GM12878 (cell line): Measurements from ENCODE around the gene SMIM1. TPM values are rescaled to one million over a fixed set of nuclear protein-coding genes. Genes with fewer than 3 reads are reported as not detected.

Experiments used
- ATAC-seq: fragments of 200-7000 bp; cut with Tn5 transposase; 3 replicates; pipeline ENCODE4 v1.9.1; 2020; ENCODE audit warnings: mild to moderate bottlenecking, moderate library complexity
- BruUV-seq: library from RNA; stranded (reverse); fragments of 400-500 nt; replicated peaks from 2 replicates; lab custom pipeline; 2021; lab: Mats Ljungman, UMichigan
- CTCF ChIA-PET: fragments of 300-600 bp; sonication (Branson Sonifier 250); formaldehyde crosslinking; extraction: SDS; loops from one replicate; lab custom pipeline; 2021; ENCODE audit warnings: inconsistent platforms; lab: Yijun Ruan, JAX
- POLR2A ChIA-PET: fragments of 350-600 bp; formaldehyde crosslinking; extraction: SDS; loops from one replicate; lab custom pipeline; 2021; ENCODE audit warnings: inconsistent platforms; lab: Charles Lee
- RAD21 ChIA-PET: fragments of 300-600 bp; sonication (Branson Sonifier 250); formaldehyde crosslinking; loops from one replicate; lab custom pipeline; 2023; ENCODE audit warnings: antibody characterized with exemption; ENCODE audit not compliant: unreplicated experiment; lab: Charles Lee
- SMC1A ChIA-PET: fragments of 300-600 bp; sonication (Branson Sonifier 250); formaldehyde crosslinking; loops from one replicate; lab custom pipeline; 2023; ENCODE audit not compliant: unreplicated experiment, uncharacterized antibody; lab: Charles Lee
- DNase-seq: peaks from one replicate; pipeline ENCODE4 v3.0.0-alpha.2; 2011; ENCODE audit warnings: low read depth, low spot score
- FAIRE-seq: peaks from 3 replicates; lab custom pipeline; 2011; peaks lifted over from hg19 to GRCh38; lab: Jason Lieb, UNC
- H2AFZ ChIP-seq: 2 replicates; pipeline ENCODE4 v1.6.0; 2011; ENCODE audit warnings: low read depth, low read length, control low read depth; ENCODE audit not compliant: control insufficient read depth
- H3K27ac ChIP-seq: 2 replicates; pipeline ENCODE4 v1.5.1; 2011; ENCODE audit warnings: control low read depth; ENCODE audit not compliant: control insufficient read depth, insufficient read depth
- H3K27me3 ChIP-seq, 2 experiments: replicated peaks in 1 of 2; 2 replicates each; pipeline versions ENCODE4 v1.6.0 to v1.6.1; 2011; ENCODE audit warnings: low read length in 1 of 2; ENCODE audit not compliant: control insufficient read depth in 2 of 2, insufficient read depth in 2 of 2
- H3K36me3 ChIP-seq, 2 experiments: 2 replicates each; pipeline ENCODE4 v1.5.1; 2011; ENCODE audit warnings: low read length in 1 of 2; ENCODE audit not compliant: control insufficient read depth in 2 of 2, insufficient read depth in 2 of 2
- H3K4me1 ChIP-seq: 2 replicates; pipeline ENCODE4 v1.6.1; 2011; ENCODE audit warnings: mild to moderate bottlenecking, low read length, moderate library complexity, mixed read lengths; ENCODE audit not compliant: control insufficient read depth, insufficient read depth
- H3K4me2 ChIP-seq: 2 replicates; pipeline ENCODE4 v1.6.0; 2011; ENCODE audit warnings: control low read depth; ENCODE audit not compliant: control insufficient read depth, insufficient read depth
- H3K4me3 ChIP-seq: fragments of 200-600 bp; sonication (generic); 2 replicates; pipeline ENCODE4 v1.5.1; 2016
- H3K79me2 ChIP-seq: 2 replicates; pipeline ENCODE4 v1.6.0; 2011; ENCODE audit warnings: low read length; ENCODE audit not compliant: control insufficient read depth, insufficient read depth
- H3K9ac ChIP-seq: 2 replicates; pipeline ENCODE4 v1.8.0; 2011; ENCODE audit warnings: low read length, control low read depth, mixed read lengths; ENCODE audit not compliant: control insufficient read depth, insufficient read depth
- H3K9me3 ChIP-seq: replicated peaks from 3 replicates; pipeline ENCODE4 v1.5.1; 2011; ENCODE audit warnings: mild to moderate bottlenecking, low read length; ENCODE audit not compliant: control insufficient read depth, insufficient read depth
- H4K20me1 ChIP-seq: 2 replicates; pipeline ENCODE4 v1.6.0; 2011; ENCODE audit not compliant: control insufficient read depth, insufficient read depth
- ASH2L ChIP-seq: fragments of 300-600, 200-600 bp; sonication (generic); IDR thresholded peaks from 2 replicates; pipeline ENCODE4 v1.6.1; 2017; ENCODE audit warnings: low read depth, mild to moderate bottlenecking, borderline replicate concordance
- CBFB ChIP-seq: IDR thresholded peaks from 2 replicates; pipeline ENCODE4 v1.6.1; 2016; ENCODE audit warnings: antibody characterized with exemption, low read depth
- CHD4 ChIP-seq: fragments of 200-600 bp; sonication (generic); IDR thresholded peaks from 2 replicates; pipeline ENCODE4 v1.6.1; 2016; ENCODE audit warnings: mild to moderate bottlenecking
- ETV6 ChIP-seq, 2 experiments: fragments of 450-650 bp in 1 of 2; IDR thresholded peaks in 1 of 2; conservative IDR thresholded peaks in 1 of 2; 2 replicates each; pipeline ENCODE4 v1.6.1; 2014; ENCODE audit warnings: antibody characterized with exemption in 1 of 2, borderline replicate concordance in 1 of 2, low read depth in 1 of 2, mild to moderate bottlenecking in 1 of 2, moderate library complexity in 1 of 2
- IKZF1 ChIP-seq: fragments of 450-650 bp; conservative IDR thresholded peaks from 2 replicates; pipeline ENCODE4 v1.6.1; 2017; ENCODE audit warnings: antibody characterized with exemption, mild to moderate bottlenecking
- MTA2 ChIP-seq: fragments of 450-650 bp; IDR thresholded peaks from 2 replicates; pipeline ENCODE4 v1.6.1; 2016; ENCODE audit warnings: low read depth, mild to moderate bottlenecking, moderate library complexity
- MTA3 ChIP-seq: IDR thresholded peaks from 2 replicates; pipeline ENCODE4 v1.6.1; 2012; ENCODE audit warnings: low read length, inconsistent platforms, borderline replicate concordance
- MXI1 ChIP-seq: fragments of 150-350 bp; IDR thresholded peaks from 2 replicates; pipeline ENCODE4 v1.6.1; 2011; ENCODE audit warnings: low read depth, mild to moderate bottlenecking, inconsistent platforms, low read length, improper control_type of control experiment
- RFX5 ChIP-seq: IDR thresholded peaks from 2 replicates; pipeline ENCODE4 v1.6.1; 2011; ENCODE audit warnings: low read depth, low read length, improper control_type of control experiment
- STAT1 ChIP-seq: fragments of 450-650 bp; conservative IDR thresholded peaks from 2 replicates; pipeline ENCODE4 v1.6.1; 2014; ENCODE audit warnings: antibody characterized with exemption, mild to moderate bottlenecking
- TCF3 ChIP-seq: IDR thresholded peaks from 2 replicates; pipeline ENCODE4 v1.6.1; 2012; ENCODE audit warnings: low read depth, mild to moderate bottlenecking, low read length, borderline replicate concordance; ENCODE audit not compliant: insufficient read depth
- YBX1 ChIP-seq: fragments of 450-650 bp; IDR thresholded peaks from 2 replicates; pipeline ENCODE4 v1.6.1; 2016; ENCODE audit warnings: antibody characterized with exemption
- WGBS: methylation state at CpG from one replicate; pipeline ENCODE4 v1.1.6; 2016; ENCODE audit warnings: low lambda C conversion rate; ENCODE audit not compliant: insufficient replicate concordance, insufficient coverage; ENCODE audit errors: missing lambda C conversion rate; 5-methylcytosine and 5-hydroxymethylcytosine counted together
- in situ Hi-C: fragments of 300-500 bp; cut with MboI; formaldehyde crosslinking; loops from 9 replicates; pipeline ENCODE4 v1.14.3; 2018; ENCODE audit warnings: mixed read lengths
- intact Hi-C: fragments of 100-400 bp; cut with micrococcal nuclease; formaldehyde crosslinking; loops from one replicate; pipeline ENCODE4 v1.14.2; 2022; ENCODE audit not compliant: unreplicated experiment
- polyA plus RNA-seq, 11 experiments: library from polyadenylated mRNA; depleted of rRNA in 4 of 11; unstranded in 6 of 11; stranded (reverse) in 5 of 11; fragments of >200 nt; fragmentation: Nextera tagmentation in 4 of 11; fragmentation: Illumina TruSeq in 1 of 11; extraction: Ambion mirVana in 4 of 11; extraction: Trizol in 1 of 11; gene quantifications; 1 replicate in 1 of 11; 2 replicates in 10 of 11; pipeline versions ENCODE4 v1.2.1 to v1.2.3, GENCODE V29; 2011 to 2016; ENCODE audit warnings: inconsistent platforms in 2 of 11, missing spikeins in 2 of 11, low read depth in 1 of 11
- total RNA-seq, 4 experiments: library from RNA; depleted of rRNA in 3 of 4; stranded (reverse); fragments of >200 nt in 3 of 4; fragmentation: Illumina TruSeq in 1 of 4; extraction: Trizol in 1 of 4; gene quantifications; 2 replicates each; pipeline versions ENCODE4 v1.2.1 to v1.2.3, GENCODE V29; 2013 to 2021
- TF ChIP-seq, protein P1 (sequence below), 3 experiments: IDR thresholded peaks in 2 of 3; conservative IDR thresholded peaks in 1 of 3; 2 replicates each; pipeline ENCODE4 v1.5.1; 2011; ENCODE audit warnings: low read depth in 3 of 3, low read length in 3 of 3, mild to moderate bottlenecking in 3 of 3, control low read depth in 2 of 3, moderate library complexity in 2 of 3, inconsistent platforms in 1 of 3, mixed read lengths in 1 of 3; ENCODE audit not compliant: control insufficient read depth in 2 of 3, insufficient read depth in 1 of 3; ENCODE audit errors: extremely low read depth in 1 of 3
- TF ChIP-seq, protein P2 (sequence below): IDR thresholded peaks from 2 replicates; pipeline ENCODE4 v1.6.1; 2011; ENCODE audit warnings: low read depth, mild to moderate bottlenecking, low read length, moderate library complexity, borderline replicate concordance; ENCODE audit errors: extremely low read depth
- TF ChIP-seq, protein P3 (sequence below): fragments of 150-350 bp; IDR thresholded peaks from 2 replicates; pipeline ENCODE4 v1.6.1; 2016; ENCODE audit warnings: low read depth, low read length
- TF ChIP-seq, protein P4 (sequence below): IDR thresholded peaks from 2 replicates; pipeline ENCODE4 v1.6.1; 2011; ENCODE audit warnings: borderline replicate concordance, low read depth, mild to moderate bottlenecking, moderate library complexity, low read length; ENCODE audit not compliant: insufficient read depth, poor library complexity, severe bottlenecking

Gene SMIM1
- total and polyA plus RNA-seq, 10 of the 15 experiments (the other 5 are each of a cell fraction or from before 2014, with no cell fraction given) = 0.30 to 0.37 TPM; not detected in 8

DNA sequence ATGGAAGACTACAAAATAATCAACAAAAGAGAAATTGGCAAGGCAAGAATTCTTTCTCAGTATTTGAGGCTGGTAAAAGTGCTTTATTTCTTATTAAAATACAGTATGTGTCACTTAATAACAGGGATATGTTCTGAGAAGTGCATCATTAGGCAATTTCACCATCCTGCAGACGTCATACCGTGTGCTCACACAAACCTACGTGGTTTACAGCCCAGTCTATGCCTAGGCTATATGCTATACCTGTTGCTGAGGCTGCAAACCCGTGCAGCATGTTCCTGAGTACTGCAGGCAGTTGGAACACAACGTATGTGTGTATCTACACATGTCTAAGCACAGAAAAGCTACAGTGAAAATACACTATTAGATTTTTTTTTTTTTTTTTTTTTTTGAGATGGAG, 23.0 kb upstream of the SMIM1 start:
- ChIA-PET SMC1A (no interaction called here), POLR2A (interaction anchor here (0.6 kb wide), 1 partner anchor 104 kb away, joined by 4 read pairs; no protein-coding TSS in a partner anchor), CTCF (no interaction called here), RAD21 (no interaction called here)
- 17% methylated on average over 5 of the region's 5 CpGs for whole genome bisulfite sequencing
- no peaks in the 10 kb centered on the region for H3K27me3 ChIP-seq
- BruUV-seq = no TSS peak
- no peak overlapping the region for H3K4me2 ChIP-seq
- no peak overlapping the region for H3K27ac ChIP-seq
- H3K4me3 ChIP-seq = no peak overlapping the region
- FAIRE-seq (no peak), DNase-seq (no peak), ATAC-seq (no peak)
- no peaks in the 10 kb centered on the region for H3K36me3 ChIP-seq
- TF ChIP-seq, protein P1, sequence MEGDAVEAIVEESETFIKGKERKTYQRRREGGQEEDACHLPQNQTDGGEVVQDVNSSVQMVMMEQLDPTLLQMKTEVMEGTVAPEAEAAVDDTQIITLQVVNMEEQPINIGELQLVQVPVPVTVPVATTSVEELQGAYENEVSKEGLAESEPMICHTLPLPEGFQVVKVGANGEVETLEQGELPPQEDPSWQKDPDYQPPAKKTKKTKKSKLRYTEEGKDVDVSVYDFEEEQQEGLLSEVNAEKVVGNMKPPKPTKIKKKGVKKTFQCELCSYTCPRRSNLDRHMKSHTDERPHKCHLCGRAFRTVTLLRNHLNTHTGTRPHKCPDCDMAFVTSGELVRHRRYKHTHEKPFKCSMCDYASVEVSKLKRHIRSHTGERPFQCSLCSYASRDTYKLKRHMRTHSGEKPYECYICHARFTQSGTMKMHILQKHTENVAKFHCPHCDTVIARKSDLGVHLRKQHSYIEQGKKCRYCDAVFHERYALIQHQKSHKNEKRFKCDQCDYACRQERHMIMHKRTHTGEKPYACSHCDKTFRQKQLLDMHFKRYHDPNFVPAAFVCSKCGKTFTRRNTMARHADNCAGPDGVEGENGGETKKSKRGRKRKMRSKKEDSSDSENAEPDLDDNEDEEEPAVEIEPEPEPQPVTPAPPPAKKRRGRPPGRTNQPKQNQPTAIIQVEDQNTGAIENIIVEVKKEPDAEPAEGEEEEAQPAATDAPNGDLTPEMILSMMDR (IDR thresholded peaks at IDR 0.05 in 2 of 3, conservative IDR thresholded peaks at IDR 0.05 in 1 of 3; ENCODE audit: control insufficient read depth in 2 of 3, extremely low read depth in 1 of 3, insufficient read depth in 1 of 3, low read depth in 3 of 3, low read length in 3 of 3) = no peak
- TF ChIP-seq, protein P2, sequence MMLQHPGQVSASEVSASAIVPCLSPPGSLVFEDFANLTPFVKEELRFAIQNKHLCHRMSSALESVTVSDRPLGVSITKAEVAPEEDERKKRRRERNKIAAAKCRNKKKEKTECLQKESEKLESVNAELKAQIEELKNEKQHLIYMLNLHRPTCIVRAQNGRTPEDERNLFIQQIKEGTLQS = no peak
- TF ChIP-seq CBFB (no peak), TCF3 (no peak), CHD4 (no peak), RFX5 (no peak), IKZF1 (no peak), YBX1 (no peak), ETV6 (conservative IDR thresholded peaks at IDR 0.05 in 1 of 2, IDR thresholded peaks at IDR 0.05 in 1 of 2; ENCODE audit: borderline replicate concordance in 1 of 2, low read depth in 1 of 2) (no peak), MXI1 (no peak), MTA3 (no peak), ASH2L (no peak), MTA2 (no peak), STAT1 (no peak)
- TF ChIP-seq, protein P3, sequence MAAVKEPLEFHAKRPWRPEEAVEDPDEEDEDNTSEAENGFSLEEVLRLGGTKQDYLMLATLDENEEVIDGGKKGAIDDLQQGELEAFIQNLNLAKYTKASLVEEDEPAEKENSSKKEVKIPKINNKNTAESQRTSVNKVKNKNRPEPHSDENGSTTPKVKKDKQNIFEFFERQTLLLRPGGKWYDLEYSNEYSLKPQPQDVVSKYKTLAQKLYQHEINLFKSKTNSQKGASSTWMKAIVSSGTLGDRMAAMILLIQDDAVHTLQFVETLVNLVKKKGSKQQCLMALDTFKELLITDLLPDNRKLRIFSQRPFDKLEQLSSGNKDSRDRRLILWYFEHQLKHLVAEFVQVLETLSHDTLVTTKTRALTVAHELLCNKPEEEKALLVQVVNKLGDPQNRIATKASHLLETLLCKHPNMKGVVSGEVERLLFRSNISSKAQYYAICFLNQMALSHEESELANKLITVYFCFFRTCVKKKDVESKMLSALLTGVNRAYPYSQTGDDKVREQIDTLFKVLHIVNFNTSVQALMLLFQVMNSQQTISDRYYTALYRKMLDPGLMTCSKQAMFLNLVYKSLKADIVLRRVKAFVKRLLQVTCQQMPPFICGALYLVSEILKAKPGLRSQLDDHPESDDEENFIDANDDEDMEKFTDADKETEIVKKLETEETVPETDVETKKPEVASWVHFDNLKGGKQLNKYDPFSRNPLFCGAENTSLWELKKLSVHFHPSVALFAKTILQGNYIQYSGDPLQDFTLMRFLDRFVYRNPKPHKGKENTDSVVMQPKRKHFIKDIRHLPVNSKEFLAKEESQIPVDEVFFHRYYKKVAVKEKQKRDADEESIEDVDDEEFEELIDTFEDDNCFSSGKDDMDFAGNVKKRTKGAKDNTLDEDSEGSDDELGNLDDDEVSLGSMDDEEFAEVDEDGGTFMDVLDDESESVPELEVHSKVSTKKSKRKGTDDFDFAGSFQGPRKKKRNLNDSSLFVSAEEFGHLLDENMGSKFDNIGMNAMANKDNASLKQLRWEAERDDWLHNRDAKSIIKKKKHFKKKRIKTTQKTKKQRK = no peak
- TF ChIP-seq, protein P4, sequence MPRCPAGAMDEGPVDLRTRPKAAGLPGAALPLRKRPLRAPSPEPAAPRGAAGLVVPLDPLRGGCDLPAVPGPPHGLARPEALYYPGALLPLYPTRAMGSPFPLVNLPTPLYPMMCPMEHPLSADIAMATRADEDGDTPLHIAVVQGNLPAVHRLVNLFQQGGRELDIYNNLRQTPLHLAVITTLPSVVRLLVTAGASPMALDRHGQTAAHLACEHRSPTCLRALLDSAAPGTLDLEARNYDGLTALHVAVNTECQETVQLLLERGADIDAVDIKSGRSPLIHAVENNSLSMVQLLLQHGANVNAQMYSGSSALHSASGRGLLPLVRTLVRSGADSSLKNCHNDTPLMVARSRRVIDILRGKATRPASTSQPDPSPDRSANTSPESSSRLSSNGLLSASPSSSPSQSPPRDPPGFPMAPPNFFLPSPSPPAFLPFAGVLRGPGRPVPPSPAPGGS = no peak
- H2AFZ ChIP-seq = no peak overlapping the region
- in situ Hi-C loops (no loop called here), intact Hi-C loops (no loop called here)
- no peaks in the 10 kb centered on the region for H4K20me1 ChIP-seq
- H3K9ac ChIP-seq = no peak overlapping the region
- peaks cover 11% of the 10 kb centered on the region for H3K4me1 ChIP-seq
- H3K9me3 ChIP-seq = no peaks in the 10 kb centered on the region
- H3K79me2 ChIP-seq = no peaks in the 10 kb centered on the region
